Hepatocyte (in vitro differentiated cells): ENCODE data around the gene NDUFB10. TPM values are rescaled to one million over a fixed set of nuclear protein-coding genes. Genes with fewer than 3 reads are reported as not detected.

Experiments used
- DNase-seq: peaks from one replicate; pipeline ENCODE4 v3.0.0-alpha.2; 2016; ENCODE audit warnings: low spot score
- H2AFZ ChIP-seq: fragments of 200-600 bp; sonication (generic); 2 replicates; pipeline ENCODE4 v1.6.0; 2016; ENCODE audit warnings: antibody characterized with exemption, mild to moderate bottlenecking
- H3K27ac ChIP-seq: fragments of 200-600 bp; sonication (generic); 2 replicates; pipeline ENCODE4 v1.5.1; 2016; ENCODE audit warnings: mild to moderate bottlenecking
- H3K27me3 ChIP-seq: fragments of 200-600 bp; sonication (generic); 2 replicates; pipeline ENCODE4 v1.6.1; 2016
- H3K36me3 ChIP-seq: fragments of 200-600 bp; sonication (generic); replicated peaks from 2 replicates; pipeline ENCODE4 v1.5.1; 2016; ENCODE audit warnings: low read depth; ENCODE audit not compliant: insufficient read depth
- H3K4me1 ChIP-seq: fragments of 200-600 bp; sonication (generic); 2 replicates; pipeline ENCODE4 v1.5.1; 2016; ENCODE audit warnings: mild to moderate bottlenecking, moderate library complexity; ENCODE audit not compliant: insufficient read depth
- H3K4me2 ChIP-seq: fragments of 200-600 bp; sonication (generic); 2 replicates; pipeline ENCODE4 v1.6.0; 2016
- H3K4me3 ChIP-seq: fragments of 200-600 bp; sonication (generic); 2 replicates; pipeline ENCODE4 v1.5.1; 2016; ENCODE audit warnings: mild to moderate bottlenecking
- H3K79me2 ChIP-seq: fragments of 200-600 bp; sonication (generic); 2 replicates; pipeline ENCODE4 v1.6.0; 2017; ENCODE audit warnings: mild to moderate bottlenecking
- H3K9me2 ChIP-seq: fragments of 200-600 bp; sonication (generic); replicated peaks from 2 replicates; pipeline ENCODE4 v1.6.0; 2017; ENCODE audit warnings: mild to moderate bottlenecking; ENCODE audit not compliant: insufficient read depth
- H3K9me3 ChIP-seq: fragments of 200-600 bp; sonication (generic); 2 replicates; pipeline ENCODE4 v1.5.1; 2016; ENCODE audit warnings: low read depth, mild to moderate bottlenecking
- H4K20me1 ChIP-seq: fragments of 200-600 bp; sonication (generic); 2 replicates; pipeline ENCODE4 v1.6.0; 2016; ENCODE audit warnings: mild to moderate bottlenecking; ENCODE audit not compliant: insufficient read depth, poor library complexity, severe bottlenecking
- EZH2 ChIP-seq: fragments of 200-600 bp; sonication (generic); IDR thresholded peaks from 2 replicates; pipeline ENCODE4 v1.6.1; 2016; ENCODE audit warnings: antibody characterized with exemption, mild to moderate bottlenecking, borderline replicate concordance
- EZH2phosphoT487 ChIP-seq: fragments of 200-600 bp; sonication (generic); IDR thresholded peaks from one replicate; pipeline ENCODE4 v1.6.1; 2018; ENCODE audit warnings: antibody characterized with exemption, mild to moderate bottlenecking, low read depth, moderate library complexity; ENCODE audit not compliant: unreplicated experiment, severe bottlenecking
- WGBS: methylation state at CpG from one replicate; pipeline ENCODE4 v1.1.6; 2016; ENCODE audit warnings: low lambda C conversion rate; ENCODE audit errors: missing lambda C conversion rate; 5-methylcytosine and 5-hydroxymethylcytosine counted together
- polyA plus RNA-seq: library from polyadenylated mRNA; unstranded; fragments of >200 nt; fragmentation: Nextera tagmentation; extraction: Ambion mirVana; gene quantifications from 2 replicates; pipeline ENCODE4 v1.2.1, GENCODE V29; 2016
- total RNA-seq: library from RNA; depleted of rRNA; stranded (reverse); fragments of >200 nt; gene quantifications from 2 replicates; pipeline ENCODE4 v1.2.3, GENCODE V29; 2014
- TF ChIP-seq, protein P1 (sequence below): fragments of 200-600 bp; sonication (generic); IDR thresholded peaks from 2 replicates; pipeline ENCODE4 v1.5.1; 2016; ENCODE audit warnings: antibody characterized with exemption, mild to moderate bottlenecking; ENCODE audit not compliant: poor library complexity

NDUFB10 gene
- total and polyA plus RNA-seq, 2 experiments from 2014 or later: 234 to 244 TPM

DNA sequence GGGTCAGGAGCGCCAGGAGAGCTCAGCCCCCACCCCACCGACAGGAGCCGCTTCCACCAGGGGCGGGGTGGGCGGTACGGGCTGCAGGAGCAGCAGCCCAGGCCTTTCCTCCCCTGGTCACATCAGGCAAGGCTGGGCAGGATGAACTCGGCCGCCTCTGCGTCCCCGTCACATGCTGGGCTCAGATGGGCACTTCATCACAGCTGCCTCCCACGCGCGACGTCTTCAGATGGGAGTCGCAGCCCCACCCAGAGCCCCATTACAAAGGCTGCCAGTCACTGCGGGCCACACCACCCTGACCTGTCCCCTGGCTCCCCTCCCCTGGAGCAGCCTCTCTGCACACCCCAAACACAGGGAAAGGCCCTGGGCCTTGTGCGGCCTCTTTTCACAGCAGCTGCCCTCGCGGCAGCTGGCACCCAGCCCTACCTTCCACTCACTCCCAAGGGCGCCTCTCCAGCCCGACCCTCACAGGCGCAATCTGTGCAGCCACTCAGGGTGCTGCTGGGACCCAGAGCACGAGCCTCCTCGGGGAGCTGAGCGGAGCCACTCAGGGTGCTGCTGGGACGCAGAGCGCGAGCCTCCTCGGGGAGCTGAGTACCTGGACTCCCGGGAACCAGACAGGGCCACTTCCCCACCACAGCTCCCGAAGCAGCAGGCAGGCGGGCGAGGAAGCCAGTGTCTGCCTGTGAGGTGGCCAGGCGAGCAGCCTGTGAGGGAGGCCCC, 45.6 kb downstream of the NDUFB10 start:
- DNase-seq: no peak
- H3K27ac ChIP-seq: no peak overlapping the region
- H4K20me1 ChIP-seq: peaks cover 61% of the 10 kb centered on the region
- 93% methylated on average over 28 of the region's 34 CpGs for WGBS
- H3K9me2 ChIP-seq: no peaks in the 10 kb centered on the region
- H3K4me2 ChIP-seq: no peak overlapping the region
- H2AFZ ChIP-seq: no peak overlapping the region
- no peaks in the 10 kb centered on the region for H3K9me3 ChIP-seq
- TF ChIP-seq, protein P1, sequence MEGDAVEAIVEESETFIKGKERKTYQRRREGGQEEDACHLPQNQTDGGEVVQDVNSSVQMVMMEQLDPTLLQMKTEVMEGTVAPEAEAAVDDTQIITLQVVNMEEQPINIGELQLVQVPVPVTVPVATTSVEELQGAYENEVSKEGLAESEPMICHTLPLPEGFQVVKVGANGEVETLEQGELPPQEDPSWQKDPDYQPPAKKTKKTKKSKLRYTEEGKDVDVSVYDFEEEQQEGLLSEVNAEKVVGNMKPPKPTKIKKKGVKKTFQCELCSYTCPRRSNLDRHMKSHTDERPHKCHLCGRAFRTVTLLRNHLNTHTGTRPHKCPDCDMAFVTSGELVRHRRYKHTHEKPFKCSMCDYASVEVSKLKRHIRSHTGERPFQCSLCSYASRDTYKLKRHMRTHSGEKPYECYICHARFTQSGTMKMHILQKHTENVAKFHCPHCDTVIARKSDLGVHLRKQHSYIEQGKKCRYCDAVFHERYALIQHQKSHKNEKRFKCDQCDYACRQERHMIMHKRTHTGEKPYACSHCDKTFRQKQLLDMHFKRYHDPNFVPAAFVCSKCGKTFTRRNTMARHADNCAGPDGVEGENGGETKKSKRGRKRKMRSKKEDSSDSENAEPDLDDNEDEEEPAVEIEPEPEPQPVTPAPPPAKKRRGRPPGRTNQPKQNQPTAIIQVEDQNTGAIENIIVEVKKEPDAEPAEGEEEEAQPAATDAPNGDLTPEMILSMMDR: no peak
- TF ChIP-seq EZH2: no peak
- no peak for TF ChIP-seq EZH2phosphoT487
- H3K4me1 ChIP-seq: peaks cover 22% of the 10 kb centered on the region
- H3K36me3 ChIP-seq: no peaks in the 10 kb centered on the region
- H3K79me2 ChIP-seq: peaks cover 61% of the 10 kb centered on the region
- H3K4me3 ChIP-seq: no peak overlapping the region
- H3K27me3 ChIP-seq: no peaks in the 10 kb centered on the region

DNA sequence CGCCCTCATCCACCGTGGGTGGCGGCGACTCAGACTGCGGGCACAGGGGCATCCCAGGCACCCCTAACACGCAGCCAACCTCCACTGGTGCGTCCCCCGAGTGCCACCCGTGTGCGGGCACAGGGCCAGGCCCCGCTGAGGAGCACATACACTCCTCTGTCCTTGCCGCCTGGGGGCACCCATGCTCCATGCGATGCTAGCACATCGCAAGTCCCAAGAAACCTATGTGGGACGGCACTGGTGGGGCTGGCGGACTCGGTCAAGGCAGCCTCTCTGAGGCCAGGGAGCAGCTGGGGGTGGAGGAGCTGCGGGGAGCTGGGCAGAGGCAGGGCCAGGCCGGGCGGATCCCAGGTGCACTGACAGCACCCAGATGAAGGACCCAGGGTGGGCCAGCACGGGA, 46.3 kb downstream of the NDUFB10 start:
- no peak for DNase-seq
- peaks cover 64% of the 10 kb centered on the region for H3K79me2 ChIP-seq
- H3K4me1 ChIP-seq: peaks cover 28% of the 10 kb centered on the region
- H3K9me3 ChIP-seq: no peaks in the 10 kb centered on the region
- TF ChIP-seq EZH2 (no peak), EZH2phosphoT487 (no peak)
- TF ChIP-seq, protein P1: no peak
- no peaks in the 10 kb centered on the region for H3K36me3 ChIP-seq
- no peak overlapping the region for H3K27ac ChIP-seq
- no peak overlapping the region for H3K4me2 ChIP-seq
- 92% methylated on average over 19 of the region's 21 CpGs for whole genome bisulfite sequencing
- H2AFZ ChIP-seq: no peak overlapping the region
- H3K9me2 ChIP-seq: no peaks in the 10 kb centered on the region
- peaks cover 61% of the 10 kb centered on the region for H4K20me1 ChIP-seq
- H3K4me3 ChIP-seq: no peak overlapping the region
- H3K27me3 ChIP-seq: no peaks in the 10 kb centered on the region

DNA sequence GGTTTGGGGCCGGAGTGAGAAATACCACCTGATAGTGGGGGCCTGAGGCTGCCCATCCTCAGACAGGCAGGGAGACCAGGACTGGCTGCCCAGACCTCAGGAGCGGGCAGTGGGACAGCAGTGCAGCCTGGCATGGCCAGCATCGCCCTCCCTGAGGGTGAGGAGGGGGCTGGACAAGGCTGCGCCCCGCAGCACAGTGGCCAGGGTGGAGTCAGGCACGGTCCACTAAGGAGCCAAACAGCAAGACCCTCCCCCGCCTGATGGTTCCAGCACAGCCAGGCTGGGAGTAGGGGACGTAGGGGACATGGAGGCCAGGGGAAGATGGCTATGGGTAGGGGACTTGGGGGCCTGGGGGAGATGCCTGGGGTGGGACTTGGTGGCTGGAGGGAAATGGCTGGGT, 47.0 kb downstream of the NDUFB10 start:
- WGBS: 93% methylated on average over 6 of the region's 8 CpGs
- Histone ChIP-seq H3K4me1 (peaks cover 30% of the 10 kb centered on the region), H3K27me3 (no peaks in the 10 kb centered on the region), H3K9me2 (no peaks in the 10 kb centered on the region), H3K4me3 (no peak overlapping the region), H4K20me1 (peaks cover 61% of the 10 kb centered on the region), H3K4me2 (no peak overlapping the region), H3K36me3 (no peaks in the 10 kb centered on the region), H3K9me3 (no peaks in the 10 kb centered on the region), H2AFZ (no peak overlapping the region), H3K79me2 (peaks cover 66% of the 10 kb centered on the region), H3K27ac (no peak overlapping the region)
- TF ChIP-seq EZH2phosphoT487 (no peak), EZH2 (no peak)
- TF ChIP-seq, protein P1: no peak
- DNase-seq: no peak
